NCI-H2196 (cell line): ENCODE results near the gene ATXN7.
A peak's percentile ranks its signal among the peaks of the same experiment; 100 is the strongest.

Experiments
- DNase-seq: peaks from one replicate; lab custom pipeline; 2025; ENCODE audit not compliant: unreplicated experiment; lab: John Stamatoyannopoulos, UW

ATXN7 gene

DNA sequence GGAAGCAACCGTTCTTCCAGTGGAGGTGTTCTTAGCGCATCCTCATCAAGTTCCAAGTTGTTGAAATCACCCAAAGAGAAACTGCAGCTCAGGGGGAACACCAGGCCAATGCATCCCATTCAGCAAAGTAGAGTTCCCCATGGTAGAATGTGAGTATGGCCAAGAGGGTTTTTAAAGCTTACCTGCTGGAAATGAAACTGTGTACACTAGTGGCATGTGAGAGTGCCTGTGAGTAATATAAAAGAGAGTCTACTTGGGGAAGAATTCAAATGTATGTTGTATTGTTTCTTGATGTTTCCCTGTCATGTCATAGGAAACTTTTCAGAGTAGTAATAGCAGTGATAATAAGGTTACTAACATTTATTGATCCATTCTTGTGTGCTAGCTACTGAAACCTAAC, 116.4 kb downstream of the ATXN7 start:
- DNase-seq, result no peak

DNA sequence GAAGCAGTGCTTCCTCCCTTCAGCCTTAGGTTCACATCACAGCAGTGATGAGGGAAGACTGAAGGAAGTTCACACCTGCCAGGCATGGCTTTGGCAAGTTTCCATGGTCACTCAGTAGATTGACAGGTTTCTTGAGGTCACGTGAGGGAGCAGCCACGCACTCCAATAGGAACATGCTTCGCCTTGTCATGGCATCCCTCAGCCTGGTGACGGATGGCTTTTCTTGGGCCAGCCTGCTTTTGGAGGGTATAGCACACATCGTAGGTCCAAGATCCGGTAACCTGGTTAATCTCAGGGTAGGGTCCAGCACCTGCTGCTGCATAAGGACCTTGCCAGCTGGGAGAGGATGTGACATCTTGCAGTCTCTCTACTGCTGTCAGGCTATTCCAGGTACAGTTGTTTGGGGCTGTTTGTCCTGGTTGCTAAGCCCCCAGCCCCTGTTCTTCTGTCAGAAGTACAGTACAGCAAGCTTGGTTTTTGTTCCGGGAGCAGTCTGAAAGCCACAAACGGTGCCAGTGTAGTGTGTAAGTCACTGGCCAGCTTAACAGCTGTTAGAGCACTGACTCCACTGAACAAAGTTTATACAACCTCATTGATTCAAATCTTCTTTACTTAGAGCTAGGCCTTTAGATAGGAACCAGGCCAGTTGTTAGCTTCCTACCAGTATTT, 117.3 kb downstream of the ATXN7 start:
- DNase-seq, result no peak

DNA sequence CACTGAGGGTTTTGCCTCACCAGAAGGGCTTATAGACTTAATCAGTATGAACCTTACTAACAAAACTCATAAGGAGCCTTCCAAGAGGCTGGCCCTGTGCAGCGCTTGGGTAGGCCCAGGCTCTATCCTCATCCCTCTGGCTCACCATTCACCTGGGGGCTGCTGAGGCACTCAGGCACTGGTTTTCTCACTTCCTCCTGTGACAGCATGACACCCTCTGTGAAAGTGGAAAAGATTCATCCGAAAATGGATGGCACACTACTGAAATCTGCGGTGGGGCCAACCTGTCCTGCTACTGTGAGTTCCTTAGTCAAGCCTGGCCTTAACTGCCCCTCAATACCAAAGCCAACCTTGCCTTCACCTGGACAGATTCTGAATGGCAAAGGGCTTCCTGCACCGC, 118.3 kb downstream of the ATXN7 start:
- DNase-seq, result no peak

GRCh38 chr3:63984391-63984790, 120.7 kb downstream of the ATXN7 start:
- DNase-seq, result no peak

GRCh38 chr3:63986146-63986545, 122.5 kb downstream of the ATXN7 start:
- DNase-seq, result no peak

DNA sequence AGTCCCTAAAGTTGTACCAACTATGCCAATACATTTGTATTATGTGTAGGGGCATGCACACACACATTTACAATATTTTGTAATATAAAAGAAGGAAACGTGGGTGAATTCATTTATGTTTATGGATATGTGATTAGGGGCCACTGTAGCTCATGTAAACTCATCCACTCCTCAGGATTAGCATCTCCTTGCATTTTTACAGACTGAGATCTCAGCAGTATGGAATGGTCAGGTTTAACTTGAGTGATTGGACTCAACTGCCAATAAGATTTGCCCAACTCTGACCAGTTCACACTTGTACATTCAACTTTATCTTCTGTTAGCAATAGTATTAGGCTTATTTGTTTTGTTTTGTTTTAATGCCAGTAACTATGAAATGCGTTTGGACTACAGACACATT, 123.2 kb downstream of the ATXN7 start:
- no peak for DNase-seq

DNA sequence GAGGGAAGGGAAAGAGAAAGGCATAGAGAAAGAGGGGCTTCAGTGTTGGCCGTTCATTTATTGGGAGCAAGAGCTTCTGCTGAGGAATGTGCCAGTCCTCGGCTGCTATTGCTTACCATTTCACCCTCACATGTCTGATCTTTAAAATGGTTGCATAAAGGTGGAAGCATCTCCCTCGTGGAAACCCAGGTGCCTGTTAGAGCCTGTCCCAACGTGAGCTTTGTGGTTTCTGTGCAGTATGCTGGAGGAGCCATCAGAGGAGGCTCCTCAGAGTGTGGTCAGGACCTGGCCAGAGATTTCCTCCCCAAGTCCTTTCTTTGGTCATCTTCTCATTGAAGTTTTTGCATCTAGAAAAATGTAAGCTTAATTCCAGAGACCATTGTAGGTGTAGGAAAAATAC, 125.3 kb downstream of the ATXN7 start:
- DNase-seq, result no peak

DNA sequence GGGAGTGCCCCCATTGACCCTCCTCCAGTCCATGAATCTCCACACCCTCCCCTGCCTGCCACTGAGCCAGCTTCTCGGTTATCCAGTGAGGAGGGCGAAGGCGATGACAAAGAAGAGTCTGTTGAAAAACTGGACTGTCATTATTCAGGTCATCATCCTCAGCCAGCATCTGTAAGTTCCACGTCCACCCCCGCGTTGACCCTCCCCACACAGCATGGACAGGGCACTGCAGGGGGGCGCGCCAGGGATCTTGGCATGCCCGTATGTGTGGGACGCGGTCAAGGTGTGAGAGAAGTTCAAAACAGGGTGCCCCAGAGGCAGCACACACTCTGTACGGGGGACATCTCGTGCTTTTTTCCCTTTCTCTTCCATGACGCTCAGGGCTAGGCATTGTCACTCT, 126.5 kb downstream of the ATXN7 start:
- DNase-seq, result no peak

DNA sequence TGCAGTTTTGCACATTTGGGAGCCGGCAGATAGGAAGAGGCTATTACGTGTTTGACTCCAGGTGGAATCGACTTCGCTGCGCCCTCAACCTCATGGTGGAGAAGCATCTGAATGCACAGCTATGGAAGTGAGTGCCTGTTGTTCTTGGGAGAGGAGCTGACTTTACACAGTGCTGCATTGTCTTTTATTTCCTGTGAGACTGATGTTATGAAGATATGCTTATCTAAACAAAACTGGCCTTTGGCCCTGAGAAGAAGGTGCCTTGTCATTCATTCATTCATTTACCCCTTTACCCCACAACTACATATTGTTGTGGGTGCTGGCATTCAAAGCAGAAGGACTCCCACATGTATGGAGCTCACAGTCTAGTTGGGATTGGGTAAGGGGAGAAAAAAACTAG, 127.1 kb downstream of the ATXN7 start:
- no peak for DNase-seq

DNA sequence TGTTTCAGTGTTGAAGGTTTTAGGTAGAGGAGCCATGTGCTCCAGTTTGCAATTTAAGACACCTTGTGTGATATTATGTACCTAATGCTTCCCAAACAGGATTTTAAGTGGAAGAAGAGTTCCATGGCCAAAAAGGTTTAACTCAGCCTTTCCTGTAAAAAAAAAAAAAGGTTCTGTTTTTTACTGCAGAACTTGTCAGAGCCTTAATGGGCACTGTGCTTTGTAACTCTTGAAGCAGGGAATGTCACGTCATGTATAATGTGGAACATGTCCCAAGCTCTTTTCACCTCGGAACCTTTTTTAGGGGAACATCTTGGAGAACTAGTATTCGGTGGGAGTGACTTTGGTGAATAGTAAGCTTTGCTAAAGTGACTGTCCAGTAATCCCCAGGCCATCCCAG, 128.0 kb downstream of the ATXN7 start:
- DNase-seq, result no peak

DNA sequence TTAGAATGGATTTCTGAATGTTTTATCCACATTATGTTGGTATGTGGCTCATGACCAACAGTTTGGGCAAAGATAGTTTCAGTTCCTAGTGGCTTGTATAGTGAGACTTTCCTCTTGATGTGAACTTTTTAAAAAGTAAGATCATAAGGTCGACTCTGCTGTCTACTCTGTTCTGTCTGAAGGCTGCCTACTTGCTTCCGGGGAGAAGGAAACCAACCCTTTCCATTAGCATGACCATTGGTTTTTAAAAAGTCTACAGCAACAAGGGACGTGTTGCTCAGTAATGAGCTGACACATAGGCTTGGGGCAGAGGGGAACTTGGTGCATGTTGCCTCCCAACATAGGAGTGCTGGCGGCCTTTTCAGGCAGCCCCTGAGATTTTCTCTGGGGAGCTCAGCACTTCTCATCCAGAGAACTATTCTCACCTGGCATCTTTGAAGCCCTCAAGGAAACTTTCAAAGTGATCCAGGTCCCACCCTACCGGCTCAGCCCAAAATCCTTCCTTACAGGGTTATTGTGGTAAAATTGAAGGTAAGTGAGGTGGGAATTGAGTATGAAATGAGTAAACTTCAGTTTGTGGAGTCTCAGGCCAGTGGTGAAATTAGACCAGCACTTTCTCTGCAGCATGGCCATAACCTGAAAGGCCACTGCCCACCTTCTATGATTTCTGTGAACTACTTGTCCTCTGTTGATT, 129.0 kb downstream of the ATXN7 start:
- no peak for DNase-seq

GRCh38 chr3:63993653-63994079, 130.0 kb downstream of the ATXN7 start:
- DNase-seq, result peak; percentile 55

GRCh38 chr3:63995086-63995485, 131.4 kb downstream of the ATXN7 start:
- no peak for DNase-seq

DNA sequence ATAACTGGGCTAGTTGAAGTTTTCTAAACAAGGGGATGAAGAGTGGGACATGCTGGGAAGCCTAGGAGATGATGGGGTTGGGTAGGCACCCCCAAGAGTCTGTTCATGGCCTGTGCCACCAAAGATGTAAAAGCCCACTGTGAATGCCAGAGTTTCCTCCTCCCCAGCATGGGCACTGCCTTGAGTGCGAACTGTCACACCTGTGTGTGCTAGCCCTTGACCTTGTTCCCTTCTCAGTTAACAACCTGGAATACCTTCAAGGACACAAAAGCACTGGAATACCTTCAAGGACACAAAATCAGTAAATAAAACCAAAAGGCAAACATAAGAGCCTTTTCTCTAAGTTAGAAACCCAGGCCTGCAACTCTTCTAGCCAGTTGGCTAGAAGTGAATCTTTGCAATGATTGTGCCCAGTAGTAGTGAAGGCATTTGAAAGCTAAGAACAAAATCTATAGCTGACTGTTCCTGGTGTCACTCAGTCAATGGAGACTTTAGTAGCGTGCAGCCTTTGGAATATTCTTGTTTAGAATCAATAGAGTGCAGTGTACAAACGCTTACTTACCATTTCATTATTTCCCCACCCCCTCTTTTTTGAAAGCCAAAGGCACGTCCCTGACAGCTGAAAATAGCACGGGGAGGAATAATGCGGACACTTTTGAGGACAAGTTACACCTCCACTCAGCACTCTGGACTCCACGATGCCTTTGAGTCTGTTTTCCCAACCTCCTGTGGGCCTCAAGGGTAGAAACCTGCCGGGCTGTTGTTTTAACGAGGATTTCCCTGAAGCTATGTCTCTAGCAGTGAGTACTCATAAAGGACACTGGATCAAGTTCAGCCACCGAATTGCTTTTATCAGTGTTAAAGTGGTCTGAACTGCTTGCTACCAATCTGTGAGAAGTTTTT, 135.4 kb downstream of the ATXN7 start:
- DNase-seq, result no peak

GRCh38 chr3:64000453-64001055, 136.9 kb downstream of the ATXN7 start:
- DNase-seq, result no peak

- DNase-seq, result no peak
Measured at GRCh38 chr3:64002233-64002632, 138.6 kb downstream of the ATXN7 start.

DNA sequence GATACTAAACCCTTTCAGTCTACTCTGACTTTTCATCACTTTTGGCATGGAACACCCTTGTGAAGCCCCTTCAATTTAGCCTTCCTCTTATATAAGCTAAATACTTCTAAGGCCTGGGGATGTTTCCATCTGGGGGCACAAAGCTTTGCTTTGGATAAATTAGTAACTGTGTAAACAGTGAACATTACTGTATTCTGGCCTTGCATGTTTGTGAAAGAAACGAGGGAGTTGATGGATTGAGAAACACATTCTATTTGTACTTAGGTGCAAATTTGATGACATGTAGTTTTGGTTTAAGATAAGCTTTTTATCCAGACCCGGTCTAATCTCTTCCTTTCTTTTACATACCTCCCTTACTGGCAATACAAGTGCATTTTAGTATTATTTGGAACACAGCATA, 139.9 kb downstream of the ATXN7 start:
- DNase-seq, result no peak

DNA sequence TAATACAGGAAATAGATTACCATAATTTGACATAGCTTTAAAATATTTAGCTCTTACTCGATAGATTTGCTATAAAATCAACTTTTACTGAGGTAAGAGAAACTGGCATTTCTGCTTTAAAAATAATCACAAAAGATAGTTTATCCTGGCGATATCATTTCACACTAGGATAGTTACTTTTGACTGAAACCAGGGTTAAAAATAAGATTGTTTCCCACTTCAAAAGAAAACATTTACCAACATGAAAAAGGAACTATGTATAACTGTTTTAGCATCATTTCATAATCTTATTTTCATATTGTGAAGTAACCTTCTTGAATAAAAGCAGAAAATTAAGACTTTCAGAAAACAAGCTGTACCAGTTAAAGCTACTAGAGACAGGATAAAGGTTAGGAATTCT, 144.3 kb downstream of the ATXN7 start:
- no peak for DNase-seq

DNA sequence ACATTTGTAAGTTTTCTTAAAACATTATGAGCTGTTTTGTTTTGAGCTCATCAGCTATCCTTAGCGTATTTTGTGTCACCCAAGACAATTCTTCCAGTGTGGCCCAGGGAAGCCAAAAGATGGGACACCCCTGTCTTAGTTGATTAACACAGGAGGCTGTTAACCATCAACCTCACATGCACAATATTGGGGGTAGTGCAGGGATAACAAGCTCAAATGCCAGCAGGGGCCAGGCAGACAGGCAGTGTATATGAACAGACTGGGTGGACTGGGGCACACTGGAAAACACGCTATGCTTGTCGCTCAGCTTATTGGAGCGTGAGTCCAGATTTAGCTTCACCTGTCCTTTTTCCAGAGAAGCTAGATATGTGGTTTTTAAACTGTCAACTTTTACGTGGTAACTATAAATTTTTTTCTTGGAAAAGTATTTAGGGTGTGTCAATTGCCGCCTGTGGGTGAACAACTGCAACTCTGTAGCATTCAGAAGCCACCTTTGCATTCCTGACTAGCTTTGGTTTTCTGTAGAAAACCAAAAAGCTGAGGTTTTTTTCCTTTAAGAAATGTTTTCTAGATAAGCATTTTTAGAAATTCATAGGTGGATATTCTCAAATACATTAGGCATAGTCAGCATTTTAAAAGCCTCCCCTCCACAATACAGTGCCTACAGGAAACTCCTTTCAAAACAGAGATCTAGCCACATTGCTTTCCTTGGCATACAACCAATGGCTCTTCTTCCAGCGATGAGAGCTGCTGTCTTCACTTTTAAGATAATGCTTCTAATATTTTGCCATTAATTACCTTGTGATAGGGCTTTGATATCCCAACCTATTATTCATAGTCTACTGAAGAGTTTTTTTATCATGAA, 145.1 kb downstream of the ATXN7 start:
- no peak for DNase-seq

GRCh38 chr3:64009528-64009927, 145.9 kb downstream of the ATXN7 start:
- no peak for DNase-seq

GRCh38 chr3:64010199-64010598, 146.5 kb downstream of the ATXN7 start:
- DNase-seq, result no peak
